Measurements from ENCODE around the gene ITPK1.

Gene ITPK1

GRCh38 chr14:93044556-93044955, 71.2 kb downstream of the ITPK1 start:
- no peak for DNase-seq (ENCODE audit: low read depth in 2 of 2)

GRCh38 chr14:93044121-93044520, 71.6 kb downstream of the ITPK1 start:
- no peak for DNase-seq (ENCODE audit: low read depth in 2 of 2)

- no peak for DNase-seq (ENCODE audit: low read depth in 2 of 2)
These were observed 72.5 kb downstream of the ITPK1 start for GRCh38 chr14:93042968-93043940.

GRCh38 chr14:93041830-93042229, 73.9 kb downstream of the ITPK1 start:
- no peak for DNase-seq (ENCODE audit: low read depth in 2 of 2)

GRCh38 chr14:93040982-93041381, 74.7 kb downstream of the ITPK1 start:
- DNase-seq (ENCODE audit: low read depth in 2 of 2), result no peak

- no peak for DNase-seq (ENCODE audit: low read depth in 2 of 2)
These were observed 75.3 kb downstream of the ITPK1 start for GRCh38 chr14:93040443-93040842.

GRCh38 chr14:93039649-93040315, 75.9 kb downstream of the ITPK1 start:
- no peak for DNase-seq (ENCODE audit: low read depth in 2 of 2)

GRCh38 chr14:93037351-93037750, 78.4 kb downstream of the ITPK1 start:
- DNase-seq (ENCODE audit: low read depth in 2 of 2), result no peak

- no peak for DNase-seq (ENCODE audit: low read depth in 2 of 2)
These were observed 78.9 kb downstream of the ITPK1 start for GRCh38 chr14:93036652-93037345.

GRCh38 chr14:93035917-93036651, 79.6 kb downstream of the ITPK1 start:
- no peak for DNase-seq (ENCODE audit: low read depth in 2 of 2)

GRCh38 chr14:93035585-93035916, 80.2 kb downstream of the ITPK1 start:
- DNase-seq (ENCODE audit: low read depth in 2 of 2), result no peak

- DNase-seq (ENCODE audit: low read depth in 2 of 2), result no peak
These were observed 81.1 kb downstream of the ITPK1 start for GRCh38 chr14:93034671-93034994.

- DNase-seq (ENCODE audit: low read depth in 2 of 2), result peak; percentile 4
These were observed 81.6 kb downstream of the ITPK1 start for GRCh38 chr14:93033983-93034670.

- DNase-seq (ENCODE audit: low read depth in 2 of 2), result no peak
These were observed 82.4 kb downstream of the ITPK1 start for GRCh38 chr14:93033084-93033982.

GRCh38 chr14:93032421-93032936, 83.2 kb downstream of the ITPK1 start:
- DNase-seq (ENCODE audit: low read depth in 2 of 2), result no peak

- no peak for DNase-seq (ENCODE audit: low read depth in 2 of 2)
These were observed 84.0 kb downstream of the ITPK1 start for GRCh38 chr14:93031505-93032315.

GRCh38 chr14:93030761-93031160, 85.0 kb downstream of the ITPK1 start:
- no peak for DNase-seq (ENCODE audit: low read depth in 2 of 2)

- DNase-seq (ENCODE audit: low read depth in 2 of 2), result no peak
These were observed 85.7 kb downstream of the ITPK1 start for GRCh38 chr14:93029911-93030508.

GRCh38 chr14:93029417-93029816, 86.3 kb downstream of the ITPK1 start:
- no peak for DNase-seq (ENCODE audit: low read depth in 2 of 2)

All from stimulated activated CD4-positive, alpha-beta T cell treated with anti-CD3 and anti-CD28 coated beads, Interleukin-15, amount 100 ng/mL, for 48 hours (primary cell).